HEK293 (cell line): ENCODE results near the gene KCNJ6.

Source experiments
- CTCF ChIA-PET: fragments of 350-600 bp; formaldehyde crosslinking; extraction: SDS; loops from one replicate; lab custom pipeline; 2021; ENCODE audit warnings: antibody characterized with exemption; lab: Yijun Ruan, JAX
- POLR2A ChIA-PET: fragments of 300-600 bp; formaldehyde crosslinking; extraction: SDS; loops from one replicate; lab custom pipeline; 2020; ENCODE audit warnings: antibody characterized with exemption, inconsistent platforms; lab: Yijun Ruan, JAX
- H3K27ac ChIP-seq: fragments of 200-500 bp; sonication (Bioruptor generic); 2 replicates; pipeline ENCODE4 v1.5.1; 2014; ENCODE audit warnings: low read depth, low read length, control low read depth, inconsistent platforms; ENCODE audit errors: extremely low read depth
- H3K36me3 ChIP-seq, 2 experiments: fragments of 200-500 bp in 1 of 2; sonication (Bioruptor generic) in 1 of 2; 1 replicate in 1 of 2; 2 replicates in 1 of 2; pipeline ENCODE4 v1.5.1; 2014 to 2017; ENCODE audit warnings: inconsistent platforms in 2 of 2, low read length in 2 of 2; ENCODE audit not compliant: control insufficient read depth in 2 of 2, insufficient read depth in 1 of 2
- H3K4me1 ChIP-seq: fragments of 200-500 bp; sonication (Bioruptor generic); 2 replicates; pipeline ENCODE4 v1.5.1; 2014; ENCODE audit warnings: mild to moderate bottlenecking, low read length, inconsistent platforms; ENCODE audit not compliant: control insufficient read depth, insufficient read depth
- H3K4me3 ChIP-seq: 2 replicates; pipeline ENCODE4 v1.5.1; 2011; ENCODE audit warnings: low read depth, mild to moderate bottlenecking, control low read depth, low read length, moderate library complexity
- H3K9me3 ChIP-seq: fragments of 200-500 bp; sonication (Bioruptor generic); 2 replicates; pipeline ENCODE4 v1.5.1; 2014; ENCODE audit warnings: low read depth, low read length, inconsistent platforms; ENCODE audit not compliant: control insufficient read depth, insufficient read depth
- FEZF1 ChIP-seq: fragments of 450-650 bp; formaldehyde crosslinking; IDR thresholded peaks from 2 replicates; pipeline ENCODE4 v1.5.1; 2016; ENCODE audit warnings: missing biosample characterization, missing genetic modification characterization
- GFI1B ChIP-seq: fragments of 450-650 bp; formaldehyde crosslinking; IDR thresholded peaks from 2 replicates; pipeline ENCODE4 v1.5.1; 2016; ENCODE audit warnings: missing biosample characterization, missing genetic modification characterization
- GLIS2 ChIP-seq: fragments of 450-650 bp; formaldehyde crosslinking; IDR thresholded peaks from 2 replicates; pipeline ENCODE4 v1.5.1; 2016; ENCODE audit warnings: missing biosample characterization, missing genetic modification characterization
- KLF17 ChIP-seq: fragments of 450-650 bp; formaldehyde crosslinking; IDR thresholded peaks from 2 replicates; pipeline ENCODE4 v1.5.1; 2016; ENCODE audit warnings: missing biosample characterization, missing genetic modification characterization
- KLF7 ChIP-seq: fragments of 450-650 bp; formaldehyde crosslinking; IDR thresholded peaks from 2 replicates; pipeline ENCODE4 v1.5.1; 2016; ENCODE audit warnings: missing biosample characterization, missing genetic modification characterization, borderline replicate concordance
- KLF9 ChIP-seq: fragments of 450-650 bp; formaldehyde crosslinking; IDR thresholded peaks from 2 replicates; pipeline ENCODE4 v1.5.1; 2016; ENCODE audit warnings: missing biosample characterization, missing genetic modification characterization, low read depth
- PATZ1 ChIP-seq: fragments of 450-650 bp; formaldehyde crosslinking; IDR thresholded peaks from 2 replicates; pipeline ENCODE4 v1.5.1; 2016; ENCODE audit warnings: missing biosample characterization, missing genetic modification characterization
- SALL2 ChIP-seq: fragments of 450-650 bp; formaldehyde crosslinking; IDR thresholded peaks from 2 replicates; pipeline ENCODE4 v1.5.0; 2017; ENCODE audit warnings: missing biosample characterization, mild to moderate bottlenecking, missing genetic modification characterization, borderline replicate concordance
- SETDB1 ChIP-seq: IDR thresholded peaks from one replicate; pipeline ENCODE4 v1.6.1; 2017; ENCODE audit warnings: mild to moderate bottlenecking, low read length, moderate library complexity, mixed read lengths; ENCODE audit not compliant: insufficient read length
- TRIM28 ChIP-seq: IDR thresholded peaks from 2 replicates; pipeline ENCODE4 v1.6.1; 2011; ENCODE audit warnings: low read length, control low read depth, borderline replicate concordance
- ZBTB10 ChIP-seq: fragments of 450-650 bp; formaldehyde crosslinking; IDR thresholded peaks from 2 replicates; pipeline ENCODE4 v1.5.1; 2016; ENCODE audit warnings: missing biosample characterization, missing genetic modification characterization
- ZBTB17 ChIP-seq: fragments of 450-650 bp; formaldehyde crosslinking; IDR thresholded peaks from 2 replicates; pipeline ENCODE4 v1.5.1; 2016; ENCODE audit warnings: missing biosample characterization, missing genetic modification characterization
- ZBTB21 ChIP-seq: fragments of 450-650 bp; formaldehyde crosslinking; IDR thresholded peaks from 2 replicates; pipeline ENCODE4 v1.5.1; 2017; ENCODE audit warnings: missing biosample characterization, missing genetic modification characterization
- ZBTB7A ChIP-seq: fragments of 450-650 bp; formaldehyde crosslinking; IDR thresholded peaks from 2 replicates; pipeline ENCODE4 v1.5.1; 2016; ENCODE audit warnings: low read depth, missing biosample characterization, missing genetic modification characterization
- ZNF148 ChIP-seq: fragments of 450-650 bp; formaldehyde crosslinking; IDR thresholded peaks from 2 replicates; pipeline ENCODE4 v1.5.0; 2017; ENCODE audit warnings: missing biosample characterization, missing genetic modification characterization, borderline replicate concordance
- ZNF169 ChIP-seq: fragments of 450-650 bp; formaldehyde crosslinking; IDR thresholded peaks from 2 replicates; pipeline ENCODE4 v1.5.1; 2016; ENCODE audit warnings: missing biosample characterization, missing genetic modification characterization
- ZNF26 ChIP-seq: fragments of 450-650 bp; formaldehyde crosslinking; IDR thresholded peaks from 2 replicates; pipeline ENCODE4 v1.5.1; 2016; ENCODE audit warnings: missing biosample characterization, missing genetic modification characterization
- ZNF354C ChIP-seq: fragments of 450-650 bp; formaldehyde crosslinking; IDR thresholded peaks from 2 replicates; pipeline ENCODE4 v1.5.1; 2016; ENCODE audit warnings: missing biosample characterization, missing genetic modification characterization, low read depth, borderline replicate concordance
- ZNF473 ChIP-seq: fragments of 450-650 bp; formaldehyde crosslinking; IDR thresholded peaks from 2 replicates; pipeline ENCODE4 v1.5.1; 2017; ENCODE audit warnings: missing biosample characterization, missing genetic modification characterization
- ZNF513 ChIP-seq: fragments of 450-650 bp; IDR thresholded peaks from 2 replicates; pipeline ENCODE4 v1.5.1; 2018; ENCODE audit warnings: missing biosample characterization, missing genetic modification characterization
- ZNF580 ChIP-seq: fragments of 450-650 bp; formaldehyde crosslinking; IDR thresholded peaks from 2 replicates; pipeline ENCODE4 v1.5.1; 2016; ENCODE audit warnings: missing biosample characterization, missing genetic modification characterization
- ZNF654 ChIP-seq: fragments of 450-650 bp; formaldehyde crosslinking; IDR thresholded peaks from 2 replicates; pipeline ENCODE4 v1.5.1; 2016; ENCODE audit warnings: low read depth, missing biosample characterization, missing genetic modification characterization
- ZNF692 ChIP-seq: fragments of 450-650 bp; formaldehyde crosslinking; IDR thresholded peaks from 2 replicates; pipeline ENCODE4 v1.5.1; 2016; ENCODE audit warnings: missing biosample characterization, missing genetic modification characterization

KCNJ6 gene

GRCh38 chr21:37916310-37917051 lies at the start of gene KCNJ6:
KCNJ6 (minus strand) TSS chr21:37916457; CDS start chr21:37840682, 75,775 bp downstream.
- Histone ChIP-seq H3K36me3 (no peaks in the 10 kb centered on the region), H3K4me3 (peak within 1 kb of the TSS; percentile 32), H3K4me1 (peaks cover 11% of the 10 kb centered on the region), H3K9me3 (no peaks in the 10 kb centered on the region), H3K27ac (no peak within 1 kb of the TSS; the same call in 1 of the 2 replicates)
- ChIA-PET POLR2A (no interaction called here), CTCF (interaction anchor here (0.6 to 2.1 kb wide), 30 partner anchors 8 to 1221 kb away, joined by 3 to 15 read pairs (median 3); no protein-coding TSS in a partner anchor)
- TF ChIP-seq FEZF1, result no peak
- peak; percentile 42 for TF ChIP-seq ZNF654 (tag by site-specific recombination)
- no peak for TF ChIP-seq ZNF169 (tag by site-specific recombination)
- no peak for TF ChIP-seq ZNF580
- TF ChIP-seq ZBTB10 (tag by site-specific recombination), result no peak
- TF ChIP-seq GLIS2, result peak; percentile 59; the same call in 1 of the 2 replicates
- TF ChIP-seq ZBTB17 (tag by site-specific recombination), result 0 out of 2 replicates have a peak, but pooled peaks have one; percentile 21
- peak; percentile 57; the same call in 1 of the 2 replicates for TF ChIP-seq ZBTB21 (tag by site-specific recombination)
- TF ChIP-seq ZNF354C (tag by site-specific recombination), result no peak
- TF ChIP-seq TRIM28, result no peak
- TF ChIP-seq GFI1B, result no peak
- TF ChIP-seq ZBTB7A, result no peak
- TF ChIP-seq PATZ1 (tag by site-specific recombination), result peak; percentile 77
- no peak for TF ChIP-seq KLF7 (tag by site-specific recombination)
- no peak for TF ChIP-seq SALL2 (tag by site-specific recombination)
- peak; percentile 71; the same call in 1 of the 2 replicates for TF ChIP-seq ZNF692 (tag by site-specific recombination)
- no peak for TF ChIP-seq ZNF148 (tag by site-specific recombination)
- peak; percentile 67 for TF ChIP-seq KLF17
- no peak for TF ChIP-seq ZNF473 (tag by site-specific recombination)
- no peak for TF ChIP-seq SETDB1
- TF ChIP-seq ZNF513 (tag by site-specific recombination), result no peak
- peak; percentile 42; the same call in 1 of the 2 replicates for TF ChIP-seq KLF9 (tag by site-specific recombination)
- TF ChIP-seq ZNF26 (tag by site-specific recombination), result no peak
